GM23248 (cell line): ENCODE results near the gene PCNX4.

Experiments
- EZH2 ChIP-seq: fragments of 200-600 bp; sonication (generic); IDR thresholded peaks from 2 replicates; pipeline ENCODE4 v1.6.1; 2018; ENCODE audit warnings: antibody characterized with exemption, mild to moderate bottlenecking; ENCODE audit not compliant: insufficient read depth, poor library complexity, severe bottlenecking
- EZH2phosphoT487 ChIP-seq: fragments of 200-600 bp; sonication (generic); IDR thresholded peaks from 2 replicates; pipeline ENCODE4 v1.6.1; 2018; ENCODE audit warnings: antibody characterized with exemption, moderate library complexity, mild to moderate bottlenecking, low read depth; ENCODE audit not compliant: insufficient read depth

GRCh38 chr14:60174352-60175254, 82.9 kb downstream of the PCNX4 start:
- no peak for TF ChIP-seq EZH2
- no peak for TF ChIP-seq EZH2phosphoT487
